Measurements from ENCODE around the gene OR52K2.

Gene OR52K2

GRCh38 chr11:4459500-4459899, 10.4 kb downstream of the OR52K2 start:
- Histone ChIP-seq H3K27ac (replicated peaks) (peak overlapping the region; percentile 84), H3K27me3 (ENCODE audit: insufficient read depth, poor library complexity, severe bottlenecking) (no peaks in the 10 kb centered on the region), H3K4me3 (replicated peaks; ENCODE audit: insufficient read depth, low read length) (no peak overlapping the region)
- peak; percentile 94 for TF ChIP-seq SPI1 (IDR thresholded peaks at IDR 0.05; ENCODE audit: borderline replicate concordance, low read depth)
- TF ChIP-seq POLR2AphosphoS5 (IDR thresholded peaks at IDR 0.05; ENCODE audit: low read depth) = no peak; the same call in 1 of the 2 replicates
- peak; percentile 92 to 93 for DNase-seq (ENCODE audit: low read depth in 1 of 2, low spot score in 1 of 2)

- Histone ChIP-seq H3K27ac (replicated peaks) (peak overlapping the region; percentile 84), H3K27me3 (ENCODE audit: insufficient read depth, poor library complexity, severe bottlenecking) (no peaks in the 10 kb centered on the region), H3K4me3 (replicated peaks; ENCODE audit: insufficient read depth, low read length) (no peak overlapping the region)
- DNase-seq (ENCODE audit: low read depth in 1 of 2, low spot score in 1 of 2) = no peak
- TF ChIP-seq GABPA (IDR thresholded peaks at IDR 0.05; ENCODE audit: low read depth) (no peak), SPI1 (IDR thresholded peaks at IDR 0.05; ENCODE audit: borderline replicate concordance, low read depth) (no peak), CTCF (IDR thresholded peaks at IDR 0.05; ENCODE audit: insufficient read depth, low read length) (no peak)
These were observed 11.1 kb downstream of the OR52K2 start for GRCh38 chr11:4460151-4460550.

- Histone ChIP-seq H3K27ac (replicated peaks) (0 out of 2 replicates have a peak overlapping the region, but pooled peaks have one; percentile 4), H3K27me3 (ENCODE audit: insufficient read depth, poor library complexity, severe bottlenecking) (no peaks in the 10 kb centered on the region), H3K4me3 (replicated peaks; ENCODE audit: insufficient read depth, low read length) (no peak overlapping the region)
- no peak for DNase-seq (ENCODE audit: low read depth in 1 of 2, low spot score in 1 of 2)
- TF ChIP-seq GABPA (IDR thresholded peaks at IDR 0.05; ENCODE audit: low read depth) (no peak), POLR2AphosphoS5 (IDR thresholded peaks at IDR 0.05; ENCODE audit: low read depth) (no peak), CTCF (IDR thresholded peaks at IDR 0.05; ENCODE audit: insufficient read depth, low read length) (no peak), REST (IDR thresholded peaks at IDR 0.05; ENCODE audit: insufficient replicate concordance, low read depth) (no peak), SPI1 (IDR thresholded peaks at IDR 0.05; ENCODE audit: borderline replicate concordance, low read depth) (no peak)
These were observed 15.4 kb downstream of the OR52K2 start for GRCh38 chr11:4464216-4465159.

GRCh38 chr11:4465407-4465806, 16.3 kb downstream of the OR52K2 start:
- H3K4me3 ChIP-seq (replicated peaks; ENCODE audit: insufficient read depth, low read length) = no peak overlapping the region
- DNase-seq (ENCODE audit: low read depth in 1 of 2, low spot score in 1 of 2) = no peak
- TF ChIP-seq REST (IDR thresholded peaks at IDR 0.05; ENCODE audit: insufficient replicate concordance, low read depth) = no peak
- H3K27me3 ChIP-seq (ENCODE audit: insufficient read depth, poor library complexity, severe bottlenecking) = no peaks in the 10 kb centered on the region
- H3K27ac ChIP-seq (replicated peaks) = peak overlapping the region; percentile 74

All from HL-60 (cell line).